Omental fat pad (tissue), 4 donors: ENCODE measurements around the gene PTPN3. TPM values are rescaled to one million over a fixed set of nuclear protein-coding genes. Genes with fewer than 3 reads are reported as not detected.

Source experiments
- ATAC-seq: fragments of 150-250 bp; one replicate; pipeline ENCODE4 v1.9.1; 2016; ENCODE audit warnings: mild to moderate bottlenecking, moderate library complexity; ENCODE audit not compliant: low FRiP score
- DNase-seq: peaks from one replicate; pipeline ENCODE4 v3.0.0-alpha.2; 2019; ENCODE audit warnings: low spot score
- CTCF ChIP-seq, 3 donors: fragments of 450-650 bp; IDR thresholded peaks; one replicate each; pipeline ENCODE4 v1.5.1; 2016 to 2017; ENCODE audit warnings: antibody characterized with exemption in 3 of 3, mild to moderate bottlenecking in 3 of 3, moderate library complexity in 2 of 3
- total RNA-seq, 4 donors: library from RNA; depleted of rRNA; stranded (reverse); fragments of >200 nt; gene quantifications; one replicate each; pipeline ENCODE4 v1.1.0, GENCODE V29; 2016

The PTPN3 gene
- total RNA-seq, 4 donors from 2014 or later, result 4.1 to 14.6 (median 7.8) TPM

GRCh38 chr9:109401169-109401989, 96.7 kb downstream of the PTPN3 start:
- ATAC-seq, result peak; percentile 52
- DNase-seq, result peak; percentile 29

GRCh38 chr9:109399258-109399767, 98.8 kb downstream of the PTPN3 start:
- TF ChIP-seq CTCF (IDR thresholded peaks at IDR 0.05), result no peak
- ATAC-seq (no peak), DNase-seq (no peak)

More at GRCh38 chr9:109401169-109401989, 96.7 kb downstream of the PTPN3 start:
- TF ChIP-seq CTCF (IDR thresholded peaks at IDR 0.05), result no peak

GRCh38 chr9:109391176-109391575, 106.9 kb downstream of the PTPN3 start:
- DNase-seq (no peak), ATAC-seq (no peak)
- no peak for TF ChIP-seq CTCF (IDR thresholded peaks at IDR 0.05)

- no peak for DNase-seq
- ATAC-seq, result no peak
- no peak for TF ChIP-seq CTCF (IDR thresholded peaks at IDR 0.05)
Measured at GRCh38 chr9:109387856-109388255, 110.3 kb downstream of the PTPN3 start.

GRCh38 chr9:109387206-109387605, 110.9 kb downstream of the PTPN3 start:
- ATAC-seq (no peak), DNase-seq (no peak)
- TF ChIP-seq CTCF (IDR thresholded peaks at IDR 0.05), result no peak

- no peak for ATAC-seq
- DNase-seq, result no peak
- no peak for TF ChIP-seq CTCF (IDR thresholded peaks at IDR 0.05)
Measured at GRCh38 chr9:109385499-109385898, 112.6 kb downstream of the PTPN3 start.

GRCh38 chr9:109383947-109384346, 114.2 kb downstream of the PTPN3 start:
- no peak for ATAC-seq
- no peak for DNase-seq
- no peak for TF ChIP-seq CTCF (IDR thresholded peaks at IDR 0.05)
